GM12878 (cell line): ENCODE data around the gene GNA14. TPM values are rescaled to one million over a fixed set of nuclear protein-coding genes. Genes with fewer than 3 reads are reported as not detected.

Source experiments
- CEBPZ ChIP-seq: fragments of 150-350 bp; IDR thresholded peaks from 2 replicates; pipeline ENCODE4 v1.6.1; 2016; ENCODE audit warnings: low read depth, low read length
- CTCF ChIP-seq, 3 experiments: IDR thresholded peaks in 2 of 3; conservative IDR thresholded peaks in 1 of 3; 2 replicates each; pipeline ENCODE4 v1.5.1; 2011; ENCODE audit warnings: low read depth in 3 of 3, low read length in 3 of 3, mild to moderate bottlenecking in 3 of 3, control low read depth in 2 of 3, moderate library complexity in 2 of 3, inconsistent platforms in 1 of 3, mixed read lengths in 1 of 3; ENCODE audit not compliant: control insufficient read depth in 2 of 3, insufficient read depth in 1 of 3; ENCODE audit errors: extremely low read depth in 1 of 3
- IRF4 ChIP-seq: IDR thresholded peaks from 2 replicates; pipeline ENCODE4 v1.6.1; 2011; ENCODE audit warnings: low read depth, low read length
- NBN ChIP-seq: fragments of 450-650 bp; IDR thresholded peaks from 2 replicates; pipeline ENCODE4 v1.6.1; 2016
- ZBTB40 ChIP-seq: fragments of 450-650 bp; IDR thresholded peaks from 2 replicates; pipeline ENCODE4 v1.6.1; 2016; ENCODE audit warnings: mild to moderate bottlenecking, moderate library complexity, borderline replicate concordance
- ZNF274 ChIP-seq: IDR thresholded peaks from one replicate; pipeline ENCODE4 v1.8.0; 2011; ENCODE audit not compliant: insufficient read length, insufficient read depth
- polyA plus RNA-seq, 11 experiments: library from polyadenylated mRNA; depleted of rRNA in 4 of 11; unstranded in 6 of 11; stranded (reverse) in 5 of 11; fragments of >200 nt; fragmentation: Nextera tagmentation in 4 of 11; fragmentation: Illumina TruSeq in 1 of 11; extraction: Ambion mirVana in 4 of 11; extraction: Trizol in 1 of 11; gene quantifications; 1 replicate in 1 of 11; 2 replicates in 10 of 11; pipeline versions ENCODE4 v1.2.1 to v1.2.3, GENCODE V29; 2011 to 2016; ENCODE audit warnings: inconsistent platforms in 2 of 11, missing spikeins in 2 of 11, low read depth in 1 of 11
- total RNA-seq, 4 experiments: library from RNA; depleted of rRNA in 3 of 4; stranded (reverse); fragments of >200 nt in 3 of 4; fragmentation: Illumina TruSeq in 1 of 4; extraction: Trizol in 1 of 4; gene quantifications; 2 replicates each; pipeline versions ENCODE4 v1.2.1 to v1.2.3, GENCODE V29; 2013 to 2021

Gene GNA14
- total and polyA plus RNA-seq, 10 of the 15 experiments (the other 5 are each of a cell fraction or from before 2014, with no cell fraction given): 0.17 TPM; not detected in 9

GRCh38 chr9:77546376-77546950 is 101.7 kb downstream of the GNA14 start (continued):
- TF ChIP-seq ZBTB40: no peak
- no peak for TF ChIP-seq CEBPZ
- TF ChIP-seq IRF4: no peak
- no peak for TF ChIP-seq CTCF (IDR thresholded peaks at IDR 0.05 in 2 of 3, conservative IDR thresholded peaks at IDR 0.05 in 1 of 3; ENCODE audit: control insufficient read depth in 2 of 3, extremely low read depth in 1 of 3, insufficient read depth in 1 of 3, low read depth in 3 of 3, low read length in 3 of 3)
- no peak for TF ChIP-seq ZNF274
- TF ChIP-seq NBN: no peak
